CD14-positive monocyte (primary cell): ENCODE results near the gene DCT. TPM values are rescaled to one million over a fixed set of nuclear protein-coding genes. Genes with fewer than 3 reads are reported as not detected.
A peak's percentile ranks its signal among the peaks of the same experiment; 100 is the strongest.

Source experiments
- DNase-seq, 3 donors: peaks; one replicate each; pipeline ENCODE4 v3.0.0-alpha.2; 2011 to 2022
- H2AFZ ChIP-seq: 2 replicates; pipeline ENCODE4 v1.6.0; 2012; ENCODE audit warnings: mild to moderate bottlenecking, low read depth, low read length, inconsistent platforms; ENCODE audit not compliant: insufficient read depth, poor library complexity, severe bottlenecking
- H3K27ac ChIP-seq, 2 donors: 1 replicate in 1 of 2; 2 replicates in 1 of 2; pipeline ENCODE4 v1.5.1; 2012 to 2013; ENCODE audit warnings: low read length in 2 of 2, control low read depth in 1 of 2, inconsistent platforms in 1 of 2, low read depth in 1 of 2, mild to moderate bottlenecking in 1 of 2
- H3K27me3 ChIP-seq, 2 donors: one replicate each; pipeline versions ENCODE4 v1.6.0 to v1.6.1; 2011 to 2013; ENCODE audit warnings: low read length in 2 of 2; ENCODE audit not compliant: control insufficient read depth in 2 of 2, insufficient read depth in 2 of 2
- H3K36me3 ChIP-seq, 2 donors: replicated peaks in 1 of 2; 1 replicate in 1 of 2; 2 replicates in 1 of 2; pipeline versions ENCODE4 v1.5.1 to v1.6.1; 2012 to 2013; ENCODE audit warnings: low read length in 2 of 2, control low read depth in 1 of 2, inconsistent platforms in 1 of 2, mild to moderate bottlenecking in 1 of 2; ENCODE audit not compliant: insufficient read depth in 2 of 2, control insufficient read depth in 1 of 2
- H3K4me1 ChIP-seq, 2 donors: 1 replicate in 1 of 2; 2 replicates in 1 of 2; pipeline versions ENCODE4 v1.5.1 to v1.6.1; 2012 to 2013; ENCODE audit warnings: low read length in 2 of 2, control low read depth in 1 of 2, inconsistent platforms in 1 of 2, mild to moderate bottlenecking in 1 of 2, moderate library complexity in 1 of 2; ENCODE audit not compliant: insufficient read depth in 2 of 2, control insufficient read depth in 1 of 2
- H3K4me2 ChIP-seq: replicated peaks from 2 replicates; pipeline ENCODE3; 2012; ENCODE audit warnings: low read length, moderate library complexity, mild to moderate bottlenecking; ENCODE audit not compliant: poor library complexity, severe bottlenecking; ENCODE audit errors: extremely low read depth
- H3K4me3 ChIP-seq, 3 experiments: fragments of 200-600 bp in 1 of 3; sonication (generic) in 1 of 3; replicated peaks in 1 of 3; 1 replicate in 2 of 3; 2 replicates in 1 of 3; pipeline ENCODE4 v1.5.1; 2011 to 2013; ENCODE audit warnings: low read length in 3 of 3, mild to moderate bottlenecking in 3 of 3, control low read depth in 2 of 3, low read depth in 2 of 3, inconsistent platforms in 1 of 3, moderate library complexity in 1 of 3
- H3K79me2 ChIP-seq: 2 replicates; pipeline ENCODE4 v1.6.0; 2012; ENCODE audit warnings: mild to moderate bottlenecking, control low read depth, inconsistent platforms, low read length, moderate library complexity; ENCODE audit not compliant: insufficient read depth
- H3K9ac ChIP-seq: 2 replicates; pipeline ENCODE4 v1.6.0; 2017; ENCODE audit warnings: low read length, mild to moderate bottlenecking; ENCODE audit not compliant: insufficient read depth, poor library complexity, severe bottlenecking
- H3K9me3 ChIP-seq, 2 donors: replicated peaks in 1 of 2; 1 replicate in 1 of 2; 2 replicates in 1 of 2; pipeline versions ENCODE4 v1.5.1 to v1.6.1; 2012 to 2013; ENCODE audit warnings: low read length in 2 of 2, control low read depth in 1 of 2; ENCODE audit not compliant: control insufficient read depth in 1 of 2, insufficient read depth in 1 of 2
- H4K20me1 ChIP-seq: 2 replicates; pipeline ENCODE4 v1.6.0; 2012; ENCODE audit warnings: mild to moderate bottlenecking, low read length, control low read depth, moderate library complexity; ENCODE audit not compliant: insufficient read depth
- H3K27ac Mint-ChIP-seq, 7 donors: one replicate each; pipeline ENCODE4 v1.8.0; 2020; ENCODE audit warnings: mild to moderate bottlenecking in 7 of 7, mixed read lengths in 7 of 7, moderate library complexity in 6 of 7, inconsistent platforms in 2 of 7
- H3K27me3 Mint-ChIP-seq, 3 donors: one replicate each; pipeline ENCODE4 v1.8.0; 2021 to 2022; ENCODE audit warnings: low read depth in 3 of 3, mild to moderate bottlenecking in 3 of 3, mixed read lengths in 3 of 3, moderate library complexity in 3 of 3, inconsistent platforms in 1 of 3
- H3K36me3 Mint-ChIP-seq, 2 donors: one replicate each; pipeline ENCODE4 v1.8.0; 2020; ENCODE audit warnings: mixed read lengths in 2 of 2, inconsistent platforms in 1 of 2, mild to moderate bottlenecking in 1 of 2
- H3K4me1 Mint-ChIP-seq: one replicate; pipeline ENCODE4 v1.8.0; 2020; ENCODE audit warnings: mild to moderate bottlenecking, mixed read lengths
- H3K4me3 Mint-ChIP-seq, 2 donors: one replicate each; pipeline ENCODE4 v1.8.0; 2020; ENCODE audit warnings: mild to moderate bottlenecking in 2 of 2, mixed read lengths in 2 of 2, moderate library complexity in 1 of 2
- H3K9me3 Mint-ChIP-seq, 7 donors: one replicate each; pipeline ENCODE4 v1.8.0; 2020 to 2022; ENCODE audit warnings: mixed read lengths in 7 of 7, mild to moderate bottlenecking in 6 of 7, moderate library complexity in 6 of 7, inconsistent platforms in 2 of 7
- CTCF ChIP-seq: fragments of 200-600 bp; IDR thresholded peaks from one replicate; pipeline ENCODE4 v1.8.0; 2022; ENCODE audit warnings: antibody characterized with exemption, mild to moderate bottlenecking
- WGBS: methylation state at CpG from one replicate; pipeline ENCODE4 v1.1.5; 2013; ENCODE audit warnings: missing lambda C conversion rate; ENCODE audit not compliant: insufficient coverage; 5-methylcytosine and 5-hydroxymethylcytosine counted together
- intact Hi-C, 2 donors: fragments of 100-400 bp; cut with micrococcal nuclease; formaldehyde crosslinking; loops; one replicate each; pipeline versions ENCODE4 v1.15.0 to v1.15.1; 2023
- polyA plus RNA-seq, 3 donors: library from polyadenylated mRNA; depleted of rRNA in 1 of 3; unstranded in 2 of 3; stranded (reverse) in 1 of 3; fragments of 300-500 nt in 2 of 3; fragments of >200 nt in 1 of 3; fragmentation: Illumina TruSeq in 2 of 3; gene quantifications; 1 replicate in 2 of 3; 2 replicates in 1 of 3; pipeline ENCODE4 v1.2.3, GENCODE V29; 2012 to 2021

Gene DCT
- polyA plus RNA-seq, 3 donors = not detected

- DNase-seq = no peak
- H3K4me1 Mint-ChIP-seq = no peaks in the 10 kb centered on the region
- no peaks in the 10 kb centered on the region for H3K36me3 Mint-ChIP-seq
- H3K27ac Mint-ChIP-seq = no peak overlapping the region
- Histone ChIP-seq H3K27ac (no peak overlapping the region), H2AFZ (no peak overlapping the region), H4K20me1 (no peaks in the 10 kb centered on the region), H3K27me3 (no peaks in the 10 kb centered on the region), H3K36me3 (no peaks in the 10 kb centered on the region), H3K9me3 (peaks cover 0 to 4% of the 10 kb centered on the region in 2 donors), H3K79me2 (no peaks in the 10 kb centered on the region), H3K9ac (no peak overlapping the region), H3K4me2 (no peak overlapping the region), H3K4me1 (no peaks in the 10 kb centered on the region), H3K4me3 (no peak overlapping the region)
- intact Hi-C loops = no loop called here
- peaks cover 0 to 2% (median 0%) of the 10 kb centered on the region in 3 donors for H3K27me3 Mint-ChIP-seq
- no peak for TF ChIP-seq CTCF
- no peak overlapping the region for H3K4me3 Mint-ChIP-seq
- H3K9me3 Mint-ChIP-seq = peaks cover 0 to 8% (median 3%) of the 10 kb centered on the region in 7 donors
Measured at GRCh38 chr13:94444826-94445225, 34.7 kb downstream of the DCT start.

- intact Hi-C loops = loop anchor here (5.0 kb wide), 1 partner anchor 182 kb away; no protein-coding TSS in a partner anchor
- no peaks in the 10 kb centered on the region for H4K20me1 ChIP-seq
Measured at GRCh38 chr13:94435604-94436226, 43.8 kb downstream of the DCT start.

More at GRCh38 chr13:94435604-94436226, 43.8 kb downstream of the DCT start:
- Mint-ChIP-seq H3K4me1 (peaks cover 6% of the 10 kb centered on the region), H3K36me3 (no peaks in the 10 kb centered on the region), H3K27ac (no peak overlapping the region), H3K4me3 (no peak overlapping the region), H3K9me3 (peaks cover 0 to 2% (median 0%) of the 10 kb centered on the region in 7 donors), H3K27me3 (peaks cover 4 to 11% (median 6%) of the 10 kb centered on the region in 3 donors)
- no peaks in the 10 kb centered on the region for H3K79me2 ChIP-seq
- H3K4me1 ChIP-seq = no peaks in the 10 kb centered on the region
- H3K27me3 ChIP-seq = peaks cover 0 to 2% of the 10 kb centered on the region in 2 donors
- no CpG with 5 or more reads among the region's 4 CpGs for WGBS
- no peaks in the 10 kb centered on the region for H3K36me3 ChIP-seq
- H3K4me2 ChIP-seq = no peak overlapping the region
- H3K9ac ChIP-seq = no peak overlapping the region
- no peak overlapping the region for H2AFZ ChIP-seq
- no peak overlapping the region for H3K4me3 ChIP-seq
- H3K9me3 ChIP-seq = no peaks in the 10 kb centered on the region
- TF ChIP-seq CTCF = peak; percentile 56
- peak in 2 of 3 donors; percentile 6 to 36 for DNase-seq
- H3K27ac ChIP-seq = no peak overlapping the region
